HG03103 (cell line): Measurements from ENCODE around the gene BICD2.
A peak's percentile ranks its signal among the peaks of the same experiment; 100 is the strongest.

ENCODE experiments used
- ATAC-seq: cut with Tn5 transposase; IDR thresholded peaks from one replicate; pipeline ENCODE4 v1.9.1; 2021; ENCODE audit warnings: low read depth; ENCODE audit not compliant: unreplicated experiment

Gene BICD2

GRCh38 chr9:92671323-92671722 is 93.3 kb downstream of the BICD2 start:
- no peak for ATAC-seq

- ATAC-seq, result peak; percentile 93
Observed at GRCh38 chr9:92669890-92670708, 94.5 kb downstream of the BICD2 start, which contains the start of gene IPPK. IPPK (minus strand) TSS chr9:92670131; CDS start chr9:92669988, 143 bp downstream.

- no peak for ATAC-seq
Observed at GRCh38 chr9:92669527-92669889, 95.1 kb downstream of the BICD2 start.

- ATAC-seq, result peak; percentile 1
Observed at GRCh38 chr9:92668746-92669526, 95.7 kb downstream of the BICD2 start.

GRCh38 chr9:92666912-92667532 is 97.6 kb downstream of the BICD2 start:
- no peak for ATAC-seq

- ATAC-seq, result no peak
Observed at GRCh38 chr9:92666236-92666635, 98.4 kb downstream of the BICD2 start.

- ATAC-seq, result no peak
Observed at GRCh38 chr9:92665836-92666235, 98.8 kb downstream of the BICD2 start.

GRCh38 chr9:92664394-92665152 is 100.1 kb downstream of the BICD2 start:
- ATAC-seq, result no peak

GRCh38 chr9:92663951-92664350 is 100.7 kb downstream of the BICD2 start:
- no peak for ATAC-seq

GRCh38 chr9:92663126-92663525 is 101.5 kb downstream of the BICD2 start:
- no peak for ATAC-seq

- ATAC-seq, result no peak
Observed at GRCh38 chr9:92661743-92662142, 102.9 kb downstream of the BICD2 start.
